HG03097 (cell line): Measurements from ENCODE around the gene RETREG2.
"Not testable (repeated sequence)": the region's sequence is repeated elsewhere in the genome, so short reads cannot be mapped to it uniquely, and the experiment has no call there.

ENCODE experiments used
- ATAC-seq: cut with Tn5 transposase; IDR thresholded peaks from one replicate; pipeline ENCODE4 v1.9.1; 2021; ENCODE audit not compliant: unreplicated experiment, low FRiP score

Gene RETREG2

GRCh38 chr2:219186754-219187456, 8.8 kb downstream of the RETREG2 start:
- ATAC-seq, result no peak

GRCh38 chr2:219197388-219197787, 19.3 kb downstream of the RETREG2 start:
- ATAC-seq, result no peak

DNA sequence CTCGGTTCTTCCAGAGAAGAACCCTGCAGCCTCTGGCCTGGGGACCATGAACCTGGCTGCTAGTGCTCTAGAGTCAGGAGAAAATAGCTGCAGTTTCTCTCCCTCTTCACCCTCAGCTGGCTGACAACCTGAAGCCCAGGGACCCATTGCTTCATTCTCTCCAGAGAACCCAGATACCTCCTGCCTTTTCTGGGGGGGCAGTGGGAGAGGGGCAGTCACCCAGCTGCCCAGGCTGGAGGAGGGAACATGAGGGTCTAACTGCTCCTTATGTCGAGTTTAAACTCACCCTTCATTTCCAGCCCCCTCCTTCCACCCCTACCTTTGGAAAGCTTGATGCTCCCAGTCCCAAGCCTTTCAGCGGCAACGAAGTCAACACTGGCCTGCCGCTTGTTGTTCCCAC, 20.9 kb downstream of the RETREG2 start:
- no peak for ATAC-seq

DNA sequence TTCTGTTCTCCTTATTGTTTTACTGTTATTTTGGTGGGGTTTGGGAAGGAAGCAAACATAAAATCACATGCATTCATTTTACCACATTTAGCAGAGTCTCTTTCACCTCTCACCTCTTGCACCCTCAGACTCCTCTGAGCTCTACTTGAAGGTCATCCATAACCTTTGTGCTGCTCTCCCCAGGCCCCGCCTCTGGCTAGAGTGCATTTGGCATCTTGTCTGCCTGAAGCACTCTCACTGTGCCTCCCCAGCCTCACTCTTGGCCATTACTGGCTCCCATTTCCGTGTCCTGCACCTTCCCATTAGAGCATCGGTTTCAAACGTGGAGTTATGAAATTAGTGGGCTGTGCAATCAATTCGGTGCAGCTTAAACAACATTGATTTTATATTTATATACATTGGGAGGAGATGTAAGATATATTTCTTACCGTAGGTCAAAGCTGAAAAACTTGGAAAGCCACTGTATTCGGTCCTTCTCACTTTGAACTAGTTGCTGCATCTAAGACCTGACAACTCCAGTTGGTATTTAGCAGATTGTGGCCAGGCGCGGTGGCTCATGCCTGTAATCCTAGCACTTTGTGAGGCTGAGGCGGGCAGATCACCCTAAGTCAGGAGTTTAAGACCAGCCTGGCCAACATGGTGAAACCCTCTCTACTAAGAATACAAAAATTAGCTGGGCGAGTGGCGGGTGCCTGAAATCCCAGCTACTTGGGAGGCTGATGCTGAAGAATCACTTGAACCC, 21.6 kb downstream of the RETREG2 start:
- no peak for ATAC-seq

DNA sequence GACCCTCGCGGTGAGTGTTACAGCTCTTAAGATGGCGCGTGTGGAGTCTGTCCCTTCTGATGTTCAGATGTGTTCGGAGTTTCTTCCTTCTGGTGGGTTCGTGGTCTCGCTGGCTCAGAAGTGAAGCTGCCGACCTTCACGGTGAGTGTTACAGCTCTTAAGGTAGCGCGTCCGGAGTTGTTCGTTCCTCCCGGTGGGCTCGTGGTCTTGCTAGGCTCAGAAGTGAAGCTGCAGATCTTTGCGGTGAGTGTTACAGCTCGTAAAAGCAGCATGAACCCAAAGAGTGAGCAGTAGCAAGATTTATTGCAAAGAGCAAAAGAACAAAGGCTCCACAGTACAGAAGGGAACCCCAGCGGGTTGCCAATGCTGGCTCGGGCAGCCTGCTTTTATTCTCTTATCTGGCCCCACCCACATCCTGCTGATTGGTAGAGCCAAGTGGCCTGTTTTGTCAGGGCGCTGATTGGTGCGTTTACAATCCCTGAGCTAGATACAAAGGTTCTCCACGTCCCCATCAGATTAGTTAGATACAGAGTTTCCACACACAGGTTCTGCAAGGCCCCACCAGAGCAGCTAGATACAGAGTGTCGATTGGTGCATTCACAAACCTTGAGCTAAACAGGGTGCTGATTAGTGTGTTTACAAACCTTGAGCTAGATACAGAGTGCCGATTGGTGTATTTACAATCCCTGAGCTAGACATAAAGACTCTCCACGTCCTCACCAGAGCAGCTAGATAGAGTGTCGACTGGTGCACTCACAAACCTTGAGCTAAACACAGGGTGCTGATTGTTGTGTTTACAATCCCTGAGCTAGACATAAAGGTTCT, 22.6 kb downstream of the RETREG2 start:
- not testable (repeated sequence) for ATAC-seq

GRCh38 chr2:219201331-219201730, 23.3 kb downstream of the RETREG2 start:
- not testable (repeated sequence) for ATAC-seq

DNA sequence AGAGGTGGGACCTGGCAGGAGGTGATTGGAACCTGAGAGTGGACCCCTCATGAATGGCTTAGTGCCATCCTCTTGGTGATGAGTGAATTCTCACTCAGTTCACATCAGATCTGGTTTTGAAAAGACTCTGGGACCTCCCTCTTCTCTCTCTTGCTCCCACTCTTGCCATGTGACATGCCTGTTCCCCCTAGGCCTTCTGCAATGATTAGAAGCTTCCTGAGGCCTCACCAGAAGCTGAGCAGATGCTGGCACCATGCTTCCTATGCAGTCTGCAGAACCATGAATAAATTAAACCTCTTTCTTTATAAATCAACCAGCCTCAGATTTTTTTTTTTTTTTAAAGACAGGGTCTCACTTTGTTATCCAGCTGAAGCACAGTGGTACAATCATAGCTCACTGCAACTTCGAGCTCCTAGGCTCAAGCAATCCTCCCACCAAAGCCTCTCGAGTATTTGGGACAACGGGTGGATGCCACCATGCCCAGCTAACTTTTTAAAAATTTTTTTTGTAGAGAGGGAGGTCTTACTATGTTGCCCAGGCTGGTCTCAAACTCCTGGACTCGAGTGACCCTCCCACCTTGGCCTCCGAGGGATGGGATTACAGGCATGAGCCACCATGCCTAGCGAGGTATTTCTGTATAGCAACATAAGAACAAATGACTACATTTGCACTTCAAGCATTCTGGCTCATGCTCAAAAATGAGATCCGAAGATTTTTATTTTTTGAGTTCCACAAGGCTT, 26.5 kb downstream of the RETREG2 start:
- no peak for ATAC-seq

- ATAC-seq, result no peak
These were observed 27.1 kb downstream of the RETREG2 start for GRCh38 chr2:219205165-219205538.

- ATAC-seq, result no peak
These were observed 27.9 kb downstream of the RETREG2 start for GRCh38 chr2:219205981-219206327.

GRCh38 chr2:219206328-219207133, 28.5 kb downstream of the RETREG2 start, which contains the start of gene ZFAND2B:
Gene ZFAND2B, plus strand, starts transcription at chr2:219206782. Its CDS starts 206 bp downstream, at chr2:219206988.
- ATAC-seq, result peak; percentile 93

- no peak for ATAC-seq
These were observed 29.2 kb downstream of the RETREG2 start for GRCh38 chr2:219207134-219207883.

- ATAC-seq, result no peak
These were observed 30.0 kb downstream of the RETREG2 start for GRCh38 chr2:219207884-219208740.

- ATAC-seq, result no peak
These were observed 31.4 kb downstream of the RETREG2 start for GRCh38 chr2:219209236-219210195.

DNA sequence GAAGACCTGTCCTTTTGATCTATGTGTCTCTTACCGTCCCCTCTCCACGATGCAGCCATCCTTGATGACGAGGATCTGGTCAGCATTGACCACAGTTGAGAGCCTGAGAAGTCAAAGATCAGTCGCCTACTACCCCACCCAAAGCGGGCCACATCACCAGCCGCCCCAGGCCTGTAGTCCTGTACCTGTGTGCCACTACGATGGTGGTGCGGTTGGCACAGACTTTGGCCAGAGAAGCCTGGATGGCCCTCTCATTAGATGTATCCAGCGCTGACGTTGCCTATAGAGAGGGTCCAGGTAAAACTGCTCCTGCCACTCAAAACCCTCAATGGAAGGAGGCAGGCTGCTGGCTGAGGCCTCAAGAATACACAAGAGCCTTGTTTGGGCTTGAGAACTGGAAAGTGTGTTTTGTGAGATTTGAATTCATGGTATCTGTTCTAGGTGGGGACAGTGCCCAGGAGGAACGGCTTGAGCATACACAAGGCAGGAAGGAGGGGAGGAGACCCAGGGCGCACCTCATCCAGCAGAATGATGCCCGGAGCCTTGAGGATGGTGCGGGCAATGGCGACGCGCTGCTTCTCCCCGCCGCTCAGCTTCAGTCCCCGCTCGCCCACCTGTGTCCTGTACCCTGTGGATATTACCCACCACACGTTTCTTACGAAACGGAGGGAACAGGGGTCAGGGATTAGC, 32.3 kb downstream of the RETREG2 start:
- no peak for ATAC-seq

DNA sequence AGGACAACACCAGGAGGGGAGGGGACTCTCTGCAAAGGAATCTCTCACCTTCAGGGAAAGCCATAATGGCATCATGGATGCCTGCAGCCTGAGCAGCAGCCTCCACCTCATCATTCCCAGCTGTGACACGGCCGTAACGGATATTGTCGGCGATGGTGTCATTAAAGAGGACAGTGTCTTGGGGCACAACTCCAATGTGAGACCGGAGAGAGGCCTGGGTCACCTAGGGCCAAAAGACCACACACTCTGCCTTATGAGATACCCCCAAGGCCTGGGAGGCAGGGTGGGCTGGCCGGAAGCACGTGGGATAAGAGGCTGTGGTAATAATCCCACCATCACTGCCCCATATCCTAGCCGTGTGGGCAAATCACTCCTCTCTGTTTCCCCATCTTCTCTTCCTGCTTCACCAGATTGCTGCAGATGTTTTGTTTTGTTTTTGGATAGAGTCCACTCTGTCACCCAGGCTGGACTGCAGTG, 32.8 kb downstream of the RETREG2 start:
- ATAC-seq, result no peak

- no peak for ATAC-seq
These were observed 34.9 kb downstream of the RETREG2 start for GRCh38 chr2:219213026-219213415.
